ENCODE data around the gene PPP6R1.

Gene PPP6R1

GRCh38 chr19:55279770-55280643 is 21.2 kb upstream of the PPP6R1 start, which contains the start of gene HSPBP1:
Gene HSPBP1, minus strand, starts transcription at chr19:55280110. Its CDS starts 502 bp downstream, at chr19:55279608.
- DNase-seq: peak; percentile 93

- no peak for DNase-seq
Measured at GRCh38 chr19:55279340-55279739, 20.5 kb upstream of the PPP6R1 start.

GRCh38 chr19:55278391-55279135 is 19.7 kb upstream of the PPP6R1 start:
- DNase-seq: no peak

- no peak for DNase-seq
Measured at GRCh38 chr19:55277494-55277893, 18.7 kb upstream of the PPP6R1 start.

GRCh38 chr19:55276720-55277430 is 18.1 kb upstream of the PPP6R1 start:
- DNase-seq: no peak

GRCh38 chr19:55275851-55276719 is 17.3 kb upstream of the PPP6R1 start:
- no peak for DNase-seq

GRCh38 chr19:55273978-55274707 is 15.3 kb upstream of the PPP6R1 start:
- no peak for DNase-seq

- DNase-seq: no peak
Measured at GRCh38 chr19:55272142-55272541, 13.3 kb upstream of the PPP6R1 start.

- no peak for DNase-seq
Measured at GRCh38 chr19:55270172-55270942, 11.5 kb upstream of the PPP6R1 start.

- no peak for DNase-seq
Measured at GRCh38 chr19:55269299-55269698, 10.5 kb upstream of the PPP6R1 start.

GRCh38 chr19:55266840-55267239 is 8.0 kb upstream of the PPP6R1 start:
- DNase-seq: no peak

- no peak for DNase-seq
Measured at GRCh38 chr19:55266404-55266803, 7.6 kb upstream of the PPP6R1 start.

- DNase-seq: no peak
Measured at GRCh38 chr19:55265723-55266386, 7.0 kb upstream of the PPP6R1 start.

GRCh38 chr19:55265173-55265572 is 6.4 kb upstream of the PPP6R1 start:
- DNase-seq: no peak

- no peak for DNase-seq
Measured at GRCh38 chr19:55264531-55264930, 5.7 kb upstream of the PPP6R1 start.

- DNase-seq: no peak
Measured at GRCh38 chr19:55262359-55262758, 3.5 kb upstream of the PPP6R1 start.

GRCh38 chr19:55261671-55262126 is 2.9 kb upstream of the PPP6R1 start:
- no peak for DNase-seq

- DNase-seq: no peak
Measured at GRCh38 chr19:55259540-55260210, 858 bp upstream of the PPP6R1 start.

GRCh38 chr19:55258476-55258827 is 365 bp downstream of the PPP6R1 start:
- DNase-seq: peak; percentile 58

Measured in CD4-positive, alpha-beta T cell treated with Interleukin-6 for 4 hours (primary cell).